PC-3 (cell line): ENCODE results near the gene ST6GALNAC5. TPM values are rescaled to one million over a fixed set of nuclear protein-coding genes. Genes with fewer than 3 reads are reported as not detected.

Experiments
- ATAC-seq: fragments of 200-7000 bp; cut with Tn5 transposase; 2 replicates; pipeline ENCODE4 v1.9.1; 2020; ENCODE audit warnings: mild to moderate bottlenecking, moderate library complexity
- BruUV-seq: library from RNA; stranded (reverse); fragments of 400-500 nt; replicated peaks from 2 replicates; lab custom pipeline; 2021; lab: Mats Ljungman, UMichigan
- CTCF ChIA-PET: fragments of 300-600 bp; sonication (Branson Sonifier 250); formaldehyde crosslinking; loops from one replicate; lab custom pipeline; 2022; ENCODE audit warnings: antibody characterized with exemption; lab: Charles Lee
- POLR2A ChIA-PET: fragments of 300-600 bp; sonication (Branson Sonifier 250); formaldehyde crosslinking; loops from one replicate; lab custom pipeline; 2022; ENCODE audit warnings: antibody characterized with exemption; ENCODE audit not compliant: unreplicated experiment; lab: Charles Lee
- DNase-seq: peaks from one replicate; pipeline ENCODE4 v3.0.0-alpha.2; 2015
- H2AFZ ChIP-seq: fragments of 300-600 bp; sonication (generic); 2 replicates; pipeline ENCODE4 v1.6.0; 2016; ENCODE audit warnings: antibody characterized with exemption, low read length
- H3F3A ChIP-seq: fragments of 300-600 bp; sonication (generic); one replicate; pipeline ENCODE4 v1.6.0; 2017; ENCODE audit warnings: antibody characterized with exemption, low read length, control low read depth, mild to moderate bottlenecking; ENCODE audit not compliant: unreplicated experiment
- H3K27ac ChIP-seq: fragments of 300-600 bp; sonication (generic); 2 replicates; pipeline ENCODE4 v1.5.1; 2016; ENCODE audit warnings: mild to moderate bottlenecking, low read length
- H3K27me3 ChIP-seq: fragments of 300-600 bp; sonication (generic); 2 replicates; pipeline ENCODE4 v1.6.1; 2016; ENCODE audit warnings: low read length, mixed read lengths
- H3K36me3 ChIP-seq: fragments of 300-600 bp; sonication (generic); 2 replicates; pipeline ENCODE4 v1.6.1; 2016; ENCODE audit warnings: low read depth, mixed run types, low read length, mixed read lengths
- H3K4me1 ChIP-seq: fragments of 300-600 bp; sonication (generic); 2 replicates; pipeline ENCODE4 v1.5.1; 2016; ENCODE audit warnings: low read length; ENCODE audit not compliant: insufficient read depth
- H3K4me2 ChIP-seq: fragments of 300-600 bp; sonication (generic); 2 replicates; pipeline ENCODE4 v1.6.0; 2016; ENCODE audit warnings: low read length
- H3K4me3 ChIP-seq: fragments of 300-600 bp; sonication (generic); 2 replicates; pipeline ENCODE4 v1.5.1; 2016; ENCODE audit warnings: mild to moderate bottlenecking, low read length, mixed read lengths
- H3K79me2 ChIP-seq: fragments of 300-600 bp; sonication (generic); 2 replicates; pipeline ENCODE4 v1.6.1; 2017; ENCODE audit warnings: low read length, mixed read lengths
- H3K9ac ChIP-seq: fragments of 300-600 bp; sonication (generic); 2 replicates; pipeline ENCODE4 v1.6.0; 2016; ENCODE audit warnings: mild to moderate bottlenecking, low read length
- H3K9me2 ChIP-seq: fragments of 300-600 bp; sonication (generic); replicated peaks from 2 replicates; pipeline ENCODE4 v1.6.1; 2016; ENCODE audit warnings: mixed run types, low read length, mixed read lengths
- H3K9me3 ChIP-seq: fragments of 300-600 bp; sonication (generic); 2 replicates; pipeline ENCODE4 v1.6.1; 2016; ENCODE audit warnings: low read length, mixed read lengths
- H4K20me1 ChIP-seq: fragments of 300-600 bp; sonication (generic); 2 replicates; pipeline ENCODE4 v1.6.1; 2016; ENCODE audit warnings: low read length, mixed read lengths
- CTCF ChIP-seq: fragments of 300-600 bp; sonication (generic); conservative IDR thresholded peaks from 2 replicates; pipeline ENCODE4 v1.5.1; 2017; ENCODE audit warnings: antibody characterized with exemption, low read depth, mild to moderate bottlenecking, low read length
- EZH2 ChIP-seq: fragments of 300-600 bp; sonication (generic); IDR thresholded peaks from one replicate; pipeline ENCODE4 v1.6.1; 2017; ENCODE audit warnings: antibody characterized with exemption, mild to moderate bottlenecking, low read length; ENCODE audit not compliant: unreplicated experiment
- EZH2phosphoT487 ChIP-seq: fragments of 300-600 bp; sonication (generic); IDR thresholded peaks from 2 replicates; pipeline ENCODE4 v1.6.1; 2018; ENCODE audit warnings: mild to moderate bottlenecking, antibody characterized with exemption, low read length, borderline replicate concordance
- intact Hi-C: fragments of 100-400 bp; cut with micrococcal nuclease; formaldehyde crosslinking; loops from 2 replicates; pipeline ENCODE4 v1.9.0; 2023
- total RNA-seq: library from RNA; depleted of rRNA; stranded (reverse); fragments of >200 nt; gene quantifications from 2 replicates; pipeline ENCODE4 v1.2.3, GENCODE V29; 2014

ST6GALNAC5 gene
- total RNA-seq, 1 experiment from 2014 or later, result 0.36 TPM

- Histone ChIP-seq H3K4me1 (no peaks in the 10 kb centered on the region), H3K36me3 (no peaks in the 10 kb centered on the region), H3K79me2 (no peaks in the 10 kb centered on the region), H3K27ac (no peak overlapping the region), H3K9ac (no peak overlapping the region), H3K4me2 (peak overlapping the region; percentile 10; the same call in 1 of the 2 replicates), H2AFZ (no peak overlapping the region), H3K27me3 (0 out of 2 replicates have a peak, but pooled peaks cover 3% of the 10 kb centered on the region), H3K9me2 (no peaks in the 10 kb centered on the region), H3K9me3 (no peaks in the 10 kb centered on the region), H3F3A (no peaks in the 10 kb centered on the region), H3K4me3 (no peak overlapping the region), H4K20me1 (no peaks in the 10 kb centered on the region)
- intact Hi-C loops, result no loop called here
- TF ChIP-seq EZH2phosphoT487, result no peak
- TF ChIP-seq CTCF, result no peak
- TF ChIP-seq EZH2, result no peak
- no TSS peak for BruUV-seq
- DNase-seq (no peak), ATAC-seq (no peak)
- CTCF ChIA-PET, result no interaction called here
- POLR2A ChIA-PET, result no interaction called here
Measured at GRCh38 chr1:76843821-76844464, 23.3 kb upstream of the ST6GALNAC5 start.

- TF ChIP-seq EZH2 (no peak), CTCF (no peak), EZH2phosphoT487 (no peak)
- no peak for ATAC-seq
- Histone ChIP-seq H3K4me3 (no peak overlapping the region), H3K36me3 (no peaks in the 10 kb centered on the region), H3K4me1 (no peaks in the 10 kb centered on the region), H3K9me3 (no peaks in the 10 kb centered on the region), H2AFZ (no peak overlapping the region), H3K27ac (no peak overlapping the region), H3K9me2 (no peaks in the 10 kb centered on the region), H3K4me2 (no peak overlapping the region), H3K79me2 (no peaks in the 10 kb centered on the region), H3K27me3 (peaks cover 40% of the 10 kb centered on the region), H4K20me1 (no peaks in the 10 kb centered on the region), H3F3A (no peaks in the 10 kb centered on the region), H3K9ac (no peak overlapping the region)
- no TSS peak for BruUV-seq
- intact Hi-C loops, result no loop called here
- ChIA-PET POLR2A (no interaction called here), CTCF (no interaction called here)
- no peak for DNase-seq
Measured at GRCh38 chr1:76854255-76854654, 13.0 kb upstream of the ST6GALNAC5 start.

DNA sequence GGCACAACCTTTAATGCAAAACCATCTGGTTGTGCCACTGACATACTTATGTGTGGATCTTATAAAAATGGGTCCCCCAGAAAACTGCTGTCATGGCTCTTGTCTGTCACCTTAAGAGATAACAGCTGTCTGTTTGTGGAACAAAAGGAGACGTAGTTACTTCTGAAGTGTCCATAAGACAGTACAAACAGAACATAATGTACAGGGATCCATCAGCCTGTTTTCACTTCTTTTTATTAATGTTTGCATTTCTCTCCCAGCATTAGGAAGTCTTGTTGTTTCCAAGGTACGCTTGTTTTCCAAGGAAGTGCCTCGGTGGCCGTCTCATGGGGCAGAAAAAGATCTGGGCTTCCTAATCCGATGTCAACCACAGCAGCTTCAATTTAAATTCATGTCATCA lies 11.2 kb upstream of the ST6GALNAC5 start:
- no peak for ATAC-seq
- intact Hi-C loops, result no loop called here
- POLR2A ChIA-PET, result no interaction called here

More for the DNA sequence above, 11.2 kb upstream of the ST6GALNAC5 start:
- H3K36me3 ChIP-seq, result no peaks in the 10 kb centered on the region
- CTCF ChIA-PET, result no interaction called here
- H3K4me1 ChIP-seq, result no peaks in the 10 kb centered on the region
- no peak overlapping the region for H3K27ac ChIP-seq
- no peaks in the 10 kb centered on the region for H3K9me2 ChIP-seq
- H3K79me2 ChIP-seq, result no peaks in the 10 kb centered on the region
- H3K4me2 ChIP-seq, result no peak overlapping the region
- no peak overlapping the region for H3K4me3 ChIP-seq
- H4K20me1 ChIP-seq, result no peaks in the 10 kb centered on the region
- no peak for DNase-seq
- H3K9me3 ChIP-seq, result no peaks in the 10 kb centered on the region
- H3K9ac ChIP-seq, result no peak overlapping the region
- H3K27me3 ChIP-seq, result peaks cover 53% of the 10 kb centered on the region
- no peaks in the 10 kb centered on the region for H3F3A ChIP-seq
- no peak overlapping the region for H2AFZ ChIP-seq
- BruUV-seq, result no TSS peak
- TF ChIP-seq EZH2, result no peak
- no peak for TF ChIP-seq CTCF
- TF ChIP-seq EZH2phosphoT487, result no peak
